ENCODE measurements around the gene MED12L. TPM values are rescaled to one million over a fixed set of nuclear protein-coding genes. Genes with fewer than 3 reads are reported as not detected.

Gene MED12L
- total RNA-seq, 2 experiments from 2014 or later, result 2.9 to 3.4 TPM

DNA sequence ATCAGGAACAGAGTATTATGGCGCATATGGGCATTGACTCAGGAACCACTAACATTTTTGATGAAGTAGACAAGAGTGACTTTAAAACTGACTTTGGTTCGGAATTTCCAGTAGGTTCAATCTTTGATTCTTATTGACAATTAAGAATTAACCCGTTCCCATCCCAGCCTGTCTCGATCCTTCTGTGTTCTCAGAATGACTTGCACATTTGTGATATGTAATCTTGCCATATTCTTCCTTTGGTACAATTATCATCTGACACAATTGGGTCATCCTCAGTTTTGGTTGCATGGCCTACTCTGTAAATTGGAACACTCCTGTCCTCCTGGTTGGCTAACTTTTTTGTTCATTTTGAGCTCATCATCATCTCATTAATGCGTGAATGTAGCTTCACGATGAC is 107.1 kb downstream of the MED12L start:
- DNase-seq, result no peak
- CTCF ChIA-PET, result interaction anchor here (0.6 to 1.6 kb wide), 6 partner anchors 9 to 25 kb away, joined by 3 to 4 read pairs (median 3); no protein-coding TSS in a partner anchor
- no peak for TF ChIP-seq CTCF (IDR thresholded peaks at IDR 0.05)
- H3K27ac Mint-ChIP-seq, result peak overlapping the region; percentile 43
- intact Hi-C loops (cut with micrococcal nuclease), result no loop called here
- H3K4me1 Mint-ChIP-seq (ENCODE audit: low read depth), result peaks cover 68% of the 10 kb centered on the region
- H3K4me3 Mint-ChIP-seq, result no peak overlapping the region
- H3K9me3 Mint-ChIP-seq, result peaks cover 15% of the 10 kb centered on the region
- H3K36me3 Mint-ChIP-seq (ENCODE audit: low read depth), result peaks cover 50% of the 10 kb centered on the region
- no peaks in the 10 kb centered on the region for H3K27me3 Mint-ChIP-seq
- no peak for ATAC-seq
- POLR2A ChIA-PET, result interaction anchor here (0.6 to 4.2 kb wide), 5 partner anchors 9 to 35 kb away, joined by 3 to 25 read pairs (median 3); partner anchors contain the start of gene GPR171

- TF ChIP-seq CTCF (IDR thresholded peaks at IDR 0.05), result no peak
- POLR2A ChIA-PET, result interaction anchor here (1.7 to 6.9 kb wide), 2 partner anchors 11 to 12 kb away, joined by 9 to 46 read pairs; no protein-coding TSS in a partner anchor
- no peak for ATAC-seq
- intact Hi-C loops (cut with micrococcal nuclease), result no loop called here
- no peak for DNase-seq
- Mint-ChIP-seq H3K27me3 (no peaks in the 10 kb centered on the region), H3K4me1 (ENCODE audit: low read depth) (peaks cover 58% of the 10 kb centered on the region), H3K27ac (peak overlapping the region; percentile 81), H3K9me3 (peaks cover 14% of the 10 kb centered on the region), H3K4me3 (no peak overlapping the region), H3K36me3 (ENCODE audit: low read depth) (peaks cover 73% of the 10 kb centered on the region)
- CTCF ChIA-PET, result interaction anchor here (0.7 to 1.6 kb wide), 4 partner anchors 11 to 33 kb away, joined by 3 to 8 read pairs (median 4); no protein-coding TSS in a partner anchor
Observed at GRCh38 chr3:151195826-151196225, 110.4 kb downstream of the MED12L start.

- no peak for DNase-seq
- Mint-ChIP-seq H3K4me1 (ENCODE audit: low read depth) (peaks cover 52% of the 10 kb centered on the region), H3K27ac (peak overlapping the region; percentile 81), H3K27me3 (no peaks in the 10 kb centered on the region), H3K36me3 (ENCODE audit: low read depth) (peaks cover 73% of the 10 kb centered on the region), H3K4me3 (peak overlapping the region; percentile 3), H3K9me3 (peaks cover 11% of the 10 kb centered on the region)
- intact Hi-C loops (cut with micrococcal nuclease), result no loop called here
- TF ChIP-seq CTCF (IDR thresholded peaks at IDR 0.05), result no peak
- CTCF ChIA-PET, result interaction anchor here (0.8 to 2.0 kb wide), 6 partner anchors 9 to 32 kb away, joined by 3 to 8 read pairs (median 4); no protein-coding TSS in a partner anchor
- POLR2A ChIA-PET, result interaction anchor here (0.7 to 6.9 kb wide), 6 partner anchors 11 to 32 kb away, joined by 3 to 46 read pairs (median 6); no protein-coding TSS in a partner anchor
- ATAC-seq, result peak; percentile 33
Observed at GRCh38 chr3:151196434-151196833, 111.0 kb downstream of the MED12L start.

DNA sequence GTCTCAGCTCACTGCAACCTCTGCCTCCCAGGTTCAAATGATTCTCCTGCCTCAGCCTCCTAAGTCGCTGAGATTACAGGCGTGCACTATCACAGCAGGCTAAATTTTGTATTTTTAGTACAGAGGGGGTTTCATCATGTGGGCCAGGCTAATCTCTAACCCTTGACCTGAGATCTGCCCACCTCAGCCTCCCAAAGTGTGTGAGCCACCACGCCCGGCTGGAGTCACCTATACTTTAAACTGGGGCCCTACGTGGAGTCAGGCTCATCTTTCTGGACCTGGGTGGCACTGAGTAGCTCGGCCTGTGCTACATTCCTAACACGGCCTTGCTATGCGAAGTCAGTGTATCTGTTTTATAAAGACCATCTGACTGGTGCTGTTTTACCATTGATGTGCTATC is 111.8 kb downstream of the MED12L start:
- ATAC-seq, result no peak
- DNase-seq, result no peak
- peak overlapping the region; percentile 76 for H3K27ac Mint-ChIP-seq
- H3K4me3 Mint-ChIP-seq, result no peak overlapping the region
- no peak for TF ChIP-seq CTCF (IDR thresholded peaks at IDR 0.05)
- H3K36me3 Mint-ChIP-seq (ENCODE audit: low read depth), result peaks cover 79% of the 10 kb centered on the region
- peaks cover 10% of the 10 kb centered on the region for H3K9me3 Mint-ChIP-seq
- H3K4me1 Mint-ChIP-seq (ENCODE audit: low read depth), result peaks cover 49% of the 10 kb centered on the region
- H3K27me3 Mint-ChIP-seq, result no peaks in the 10 kb centered on the region
- POLR2A ChIA-PET, result interaction anchor here (0.7 to 6.9 kb wide), 9 partner anchors 10 to 1047 kb away, joined by 3 to 46 read pairs (median 4); no protein-coding TSS in a partner anchor
- intact Hi-C loops (cut with micrococcal nuclease), result no loop called here
- CTCF ChIA-PET, result interaction anchor here (0.8 to 2.0 kb wide), 8 partner anchors 8 to 31 kb away, joined by 3 to 8 read pairs (median 4); no protein-coding TSS in a partner anchor
